GM18907 (cell line): Measurements from ENCODE around the gene GM2A.
"Not testable (repeated sequence)": the region's sequence is repeated elsewhere in the genome, so short reads cannot be mapped to it uniquely, and the experiment has no call there.

Experiments
- ATAC-seq: cut with Tn5 transposase; IDR thresholded peaks from one replicate; pipeline ENCODE4 v1.9.1; 2021; ENCODE audit warnings: mild to moderate bottlenecking, moderate library complexity; ENCODE audit not compliant: unreplicated experiment

GM2A gene

DNA sequence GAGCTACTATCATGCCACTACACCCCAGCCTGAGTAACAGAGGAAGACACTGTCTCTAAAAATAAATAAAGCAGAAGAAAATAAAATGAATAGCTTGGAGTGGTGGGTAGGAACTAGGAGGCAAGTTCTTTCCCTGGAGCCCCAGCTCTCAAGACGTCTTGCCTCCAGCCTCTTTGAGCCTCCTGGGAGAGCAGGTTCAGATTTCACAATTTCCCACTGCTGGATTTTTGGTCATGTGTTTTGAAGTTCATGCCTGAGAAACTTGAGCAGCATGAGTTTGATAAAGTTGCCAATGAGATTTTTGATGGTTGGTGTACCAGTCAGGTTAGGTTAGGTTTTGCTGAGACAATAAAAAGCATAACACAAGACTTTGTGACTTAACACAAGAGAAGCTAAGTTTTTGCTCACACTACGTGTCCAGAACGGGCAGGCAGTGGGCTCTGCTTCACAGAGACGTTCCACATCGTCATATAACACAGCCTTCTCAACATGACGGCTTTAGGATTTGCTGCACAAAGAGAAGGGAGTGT, 25.0 kb upstream of the GM2A start:
- ATAC-seq, result no peak

DNA sequence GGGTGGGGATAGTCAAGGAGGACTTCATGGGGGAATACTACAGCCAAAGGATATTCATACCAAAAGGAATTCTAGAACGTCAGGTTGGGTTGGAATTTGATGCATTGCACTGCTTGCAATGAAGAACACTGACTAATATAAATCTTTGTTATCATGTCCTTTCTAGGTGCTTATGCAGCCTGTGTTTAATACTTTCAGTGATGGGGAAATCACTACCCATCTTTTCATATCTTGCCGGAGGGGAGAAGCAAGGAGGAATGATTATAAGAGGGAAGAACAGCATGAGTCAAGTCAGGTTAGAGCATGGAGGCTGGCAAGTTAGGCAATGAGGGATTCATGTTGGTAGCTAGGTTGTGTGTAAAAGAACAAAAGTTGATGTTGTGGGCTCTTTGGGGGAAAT, 24.0 kb upstream of the GM2A start:
- no peak for ATAC-seq

DNA sequence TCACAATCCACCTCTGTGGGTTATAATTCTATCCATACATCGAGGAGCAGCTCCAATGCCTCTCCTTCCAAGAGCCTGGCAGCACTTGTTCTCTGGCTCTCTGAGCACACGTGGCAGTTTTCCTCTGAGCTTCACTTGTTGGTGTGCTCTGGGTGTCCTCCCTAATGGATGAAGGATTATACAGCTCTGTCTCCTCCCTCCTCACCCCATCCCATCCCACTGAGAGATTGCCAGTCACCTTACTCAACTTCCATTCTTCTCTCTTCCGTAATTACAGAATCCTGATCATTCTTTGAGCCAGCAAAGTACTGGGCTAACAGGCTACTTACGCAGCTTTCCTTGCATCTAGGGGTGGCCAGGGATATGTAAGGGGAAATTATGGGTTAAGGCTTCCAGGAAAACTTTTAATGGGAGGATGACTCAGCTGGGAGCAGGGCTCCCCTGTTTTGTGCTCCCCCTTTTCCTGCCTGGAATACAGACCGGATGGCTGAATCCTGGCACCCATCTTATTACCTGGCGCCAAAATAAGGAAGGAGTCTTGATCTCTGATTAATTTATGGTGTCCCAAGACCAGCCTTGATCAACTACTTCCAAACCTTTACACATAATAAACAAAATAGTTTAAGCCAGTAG, 22.8 kb upstream of the GM2A start:
- no peak for ATAC-seq

DNA sequence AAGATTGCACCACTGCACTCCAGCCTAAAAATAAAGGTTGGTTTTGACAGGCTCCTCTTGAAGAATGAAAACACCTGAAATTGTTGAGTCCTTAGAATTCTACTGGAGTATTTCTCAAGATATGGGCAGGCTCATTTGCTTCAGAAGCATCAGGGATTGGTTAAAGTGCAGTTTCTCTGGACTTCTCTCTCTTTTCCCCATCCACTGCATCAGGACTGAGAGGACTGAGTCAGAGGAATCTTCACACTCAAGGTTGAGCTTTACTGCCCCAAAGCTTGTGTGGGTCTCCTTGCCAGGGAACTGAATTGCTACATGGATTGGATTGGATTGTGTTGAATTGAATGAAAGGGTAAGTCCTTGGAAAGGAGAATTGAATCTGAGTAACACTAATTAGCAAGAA, 21.6 kb upstream of the GM2A start:
- ATAC-seq, result no peak

DNA sequence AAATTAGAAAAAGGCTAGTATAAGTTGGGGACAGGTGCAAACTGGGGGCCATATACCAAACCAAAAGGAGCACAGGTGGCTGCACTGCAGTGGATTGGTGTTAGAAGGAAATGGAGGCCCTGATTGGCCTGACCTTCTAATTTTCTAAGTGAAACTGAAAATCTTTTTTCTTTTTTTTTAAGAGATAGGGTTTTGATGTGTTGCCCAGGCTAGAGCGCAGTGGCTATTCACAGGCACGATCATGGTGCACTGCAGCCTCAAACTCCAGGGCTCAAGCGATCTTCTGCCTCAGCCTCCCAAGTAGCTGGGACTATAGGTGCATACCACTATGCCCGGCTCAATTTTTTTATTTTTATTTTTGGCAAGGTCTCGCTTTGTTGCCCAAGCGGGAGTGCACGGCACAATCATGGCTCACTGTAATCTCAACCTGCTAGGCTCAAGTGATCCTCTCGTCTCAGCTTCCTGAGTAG, 19.3 kb upstream of the GM2A start:
- peak; percentile 60 for ATAC-seq

DNA sequence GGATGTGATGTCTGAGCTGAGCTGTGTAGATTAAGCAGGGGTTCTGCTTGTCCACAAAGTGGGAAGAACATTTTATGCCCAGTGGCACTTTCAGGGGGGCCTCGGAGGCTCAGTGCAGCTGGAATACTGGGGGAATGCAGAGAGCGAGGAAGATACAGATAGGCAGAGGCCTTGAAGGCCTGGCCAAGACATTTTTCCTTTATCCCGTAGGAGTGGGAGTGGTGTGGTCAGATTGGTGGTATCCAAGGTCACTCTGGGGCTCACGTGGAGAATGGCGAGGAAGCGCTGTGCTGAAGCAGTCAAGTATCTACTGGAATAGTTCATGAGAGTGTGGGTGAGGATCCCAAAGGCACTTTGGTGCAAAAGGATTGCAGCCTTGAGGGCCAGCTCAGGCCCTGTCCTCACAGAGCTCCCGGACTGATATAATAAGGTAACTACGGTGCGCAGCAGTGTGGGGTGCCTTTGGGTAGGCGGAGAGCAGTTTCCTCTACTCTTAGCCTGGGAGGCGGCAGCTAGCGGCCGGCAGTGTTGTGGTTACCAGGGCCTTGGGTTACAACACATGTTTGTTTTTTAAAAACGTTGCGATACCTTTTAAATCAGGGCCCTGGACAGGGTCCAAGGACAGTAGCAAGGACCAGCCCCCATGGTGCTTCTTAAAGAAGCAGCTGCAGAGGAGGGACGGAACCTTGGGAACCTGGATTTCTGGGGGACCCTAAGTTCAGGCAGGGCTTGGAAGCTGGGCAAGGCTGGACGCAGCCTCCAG, 18.3 kb upstream of the GM2A start:
- peak; percentile 64 for ATAC-seq

DNA sequence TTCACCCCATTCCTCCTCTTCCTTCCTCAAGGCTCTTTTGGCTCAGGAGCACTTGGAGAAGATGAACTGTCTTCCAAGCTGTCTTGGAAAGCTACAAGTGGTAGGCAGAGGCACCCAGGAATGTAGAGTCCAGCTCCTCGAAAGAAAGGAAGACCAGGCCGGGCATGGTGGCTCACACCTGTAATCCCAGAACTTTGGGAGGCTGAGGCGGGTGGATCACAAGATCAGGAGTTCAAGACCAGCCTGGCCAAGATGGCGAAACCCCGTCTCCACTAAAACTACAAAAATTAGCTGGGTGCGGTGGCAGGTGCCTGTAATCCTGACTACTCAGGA, 17.8 kb upstream of the GM2A start:
- ATAC-seq, result not testable (repeated sequence)

DNA sequence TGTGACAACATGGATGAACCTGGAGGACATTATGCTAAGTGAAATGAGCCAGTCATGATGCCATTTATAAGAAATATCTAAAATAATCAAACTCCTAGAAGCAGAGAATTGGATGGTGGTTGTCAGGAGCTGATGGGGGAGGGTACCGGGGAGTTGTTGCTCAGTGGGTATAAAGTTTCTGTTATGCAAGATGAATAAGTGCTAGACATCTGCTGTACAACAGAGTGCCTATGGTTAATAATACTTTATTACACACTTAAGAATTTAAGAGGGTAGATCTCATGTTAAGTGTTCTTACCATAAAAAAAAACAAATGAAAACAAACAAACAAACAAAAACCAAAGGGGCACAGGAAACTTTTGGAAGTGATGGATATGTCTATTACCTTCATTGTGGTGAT, 16.1 kb upstream of the GM2A start:
- ATAC-seq, result no peak

DNA sequence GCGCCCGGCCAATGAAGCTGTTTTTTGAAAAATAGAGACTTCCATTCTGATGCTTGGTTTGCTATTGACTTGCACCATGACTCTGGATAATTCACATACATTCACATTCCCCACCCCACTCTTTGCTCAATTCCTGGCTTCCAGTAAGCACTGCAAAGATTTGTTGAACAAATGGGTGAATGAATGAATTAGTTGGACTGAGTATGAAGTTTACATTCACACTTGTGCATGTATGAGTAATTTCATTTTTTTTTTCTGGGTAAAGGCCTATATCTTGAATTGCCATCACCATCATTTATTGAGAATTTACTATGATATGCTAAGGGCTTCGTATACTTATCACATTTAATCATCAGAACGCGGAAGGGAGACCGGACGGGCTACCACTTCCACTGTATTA, 15.3 kb upstream of the GM2A start:
- no peak for ATAC-seq

DNA sequence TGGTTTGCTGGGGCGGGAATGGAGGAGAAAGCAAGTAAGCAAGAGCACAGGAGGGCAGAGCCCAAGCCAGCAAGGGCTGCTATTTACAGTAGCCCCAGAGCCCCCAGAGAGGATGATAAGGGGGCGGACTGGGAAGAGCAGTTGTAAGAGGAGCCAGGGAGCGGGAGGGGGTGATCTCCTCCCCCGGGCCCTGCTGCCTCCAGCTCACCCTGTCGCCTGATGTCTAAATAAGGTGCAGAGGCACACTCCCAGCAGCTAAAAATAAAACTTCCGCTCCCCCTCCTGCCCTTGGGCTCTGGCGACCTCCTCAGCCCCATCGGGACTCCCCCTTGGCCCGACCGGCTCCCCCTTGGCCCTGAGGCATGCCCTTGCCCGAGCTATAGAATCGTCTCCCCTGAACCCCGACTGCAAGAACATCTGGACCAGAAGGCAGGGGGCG, 14.7 kb upstream of the GM2A start:
- peak; percentile 62 for ATAC-seq

DNA sequence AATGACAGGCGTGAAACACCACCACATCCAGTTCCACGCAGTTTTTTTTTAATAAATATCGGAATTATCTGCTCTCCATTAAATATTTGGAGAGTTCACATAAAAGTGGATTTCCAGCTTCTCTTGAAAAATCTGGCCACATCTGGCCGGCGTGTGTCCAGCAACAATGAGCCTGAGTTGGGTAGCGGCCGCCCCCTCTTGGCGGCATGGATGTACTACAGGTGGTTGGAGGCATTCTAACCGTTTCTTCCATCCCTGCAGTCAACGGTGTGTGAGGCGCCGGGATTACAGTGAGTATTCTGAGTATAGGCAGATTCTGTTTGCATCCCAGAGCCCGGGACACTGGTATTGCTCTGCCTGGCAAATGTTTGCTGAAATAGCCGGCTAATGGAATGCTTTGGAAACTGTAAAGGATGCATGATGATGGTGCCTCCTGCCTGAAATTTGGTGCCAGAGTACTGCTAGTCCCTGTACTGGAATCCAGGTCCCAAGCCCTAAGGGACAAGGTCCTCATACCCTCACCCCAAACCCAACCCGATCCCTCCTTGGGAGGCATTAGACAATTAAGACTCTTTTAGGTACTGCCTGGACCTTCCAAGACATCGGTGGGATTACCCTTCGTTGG, 13.6 kb upstream of the GM2A start:
- peak; percentile 51 for ATAC-seq

DNA sequence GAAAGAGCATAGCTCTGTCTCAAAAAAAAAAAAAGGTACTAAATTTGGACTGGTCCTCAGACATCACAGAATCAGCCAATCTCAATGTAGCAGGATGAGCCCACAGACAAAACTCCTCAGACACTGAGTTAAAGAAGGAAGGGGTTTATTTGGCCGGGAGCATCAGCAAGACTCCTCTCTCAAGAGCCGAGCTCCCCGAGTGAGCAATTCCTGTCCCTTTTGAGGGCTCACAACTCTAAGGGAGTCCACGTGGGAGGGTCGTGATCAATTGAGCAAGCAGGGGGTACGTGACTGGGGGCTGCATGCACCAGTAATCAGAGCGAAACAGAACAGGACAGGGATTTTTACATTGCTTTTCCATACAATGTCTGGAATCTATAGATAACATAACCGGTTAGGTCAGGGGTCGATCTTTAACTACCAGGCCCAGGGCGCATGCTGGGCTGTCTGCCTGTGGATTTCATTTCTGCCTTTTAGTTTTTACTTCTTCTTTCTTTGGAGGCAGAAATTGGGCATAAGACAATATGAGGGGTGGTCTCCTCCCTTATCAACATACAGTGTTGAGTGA, 12.6 kb upstream of the GM2A start:
- not testable (repeated sequence) for ATAC-seq

DNA sequence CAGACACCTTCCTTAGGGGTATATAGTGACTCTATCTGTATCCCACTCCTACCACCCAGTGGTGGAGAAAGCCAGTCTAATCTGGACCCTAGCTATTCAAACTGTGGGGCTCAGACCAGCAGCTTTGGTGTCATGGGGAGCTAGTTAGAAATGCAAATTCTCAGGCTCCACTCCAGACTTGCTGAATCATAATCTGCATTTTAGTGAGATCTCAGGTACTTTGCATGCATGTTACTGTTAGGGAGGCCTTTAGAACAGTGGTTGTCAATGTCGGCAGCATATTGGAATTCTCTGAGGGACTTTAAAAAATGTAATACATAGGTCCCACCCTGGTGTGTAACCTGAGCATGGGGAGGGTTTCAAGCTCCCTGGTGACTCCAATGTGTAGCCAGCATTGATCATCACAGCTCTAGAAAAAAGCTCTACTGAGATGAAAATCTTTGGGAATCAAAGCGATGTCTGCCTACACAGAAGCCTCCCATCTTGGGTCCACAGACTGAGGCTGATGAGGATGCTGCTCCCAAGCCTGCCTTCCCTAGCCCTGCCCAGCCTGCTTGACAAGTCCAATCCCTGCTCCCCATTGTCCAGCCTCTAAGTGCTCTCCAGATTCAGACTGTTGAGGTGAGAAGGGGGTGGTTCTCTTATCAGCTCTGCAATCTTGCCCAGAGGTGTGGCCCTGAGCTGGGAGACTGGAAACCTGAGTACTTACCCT, 11.9 kb upstream of the GM2A start:
- ATAC-seq, result no peak

DNA sequence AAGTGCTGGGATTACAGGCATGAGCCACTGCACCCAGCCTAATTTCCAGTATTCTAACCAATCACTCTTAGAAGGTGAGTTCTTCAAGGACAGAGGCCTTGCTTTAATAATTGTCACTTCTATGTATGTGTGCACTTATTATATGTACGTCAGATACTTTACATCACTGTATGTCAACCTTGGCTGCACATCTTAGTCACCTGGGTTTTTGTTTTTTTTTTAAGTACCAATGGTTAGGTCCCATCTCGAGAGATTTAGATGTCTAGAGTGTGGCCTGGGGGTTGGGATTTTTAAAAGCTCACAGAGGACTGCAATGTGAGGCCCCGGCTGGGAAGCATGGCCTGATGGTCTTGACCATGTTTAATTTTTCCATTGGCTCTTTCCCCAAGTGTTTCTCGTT, 9.9 kb upstream of the GM2A start:
- no peak for ATAC-seq

DNA sequence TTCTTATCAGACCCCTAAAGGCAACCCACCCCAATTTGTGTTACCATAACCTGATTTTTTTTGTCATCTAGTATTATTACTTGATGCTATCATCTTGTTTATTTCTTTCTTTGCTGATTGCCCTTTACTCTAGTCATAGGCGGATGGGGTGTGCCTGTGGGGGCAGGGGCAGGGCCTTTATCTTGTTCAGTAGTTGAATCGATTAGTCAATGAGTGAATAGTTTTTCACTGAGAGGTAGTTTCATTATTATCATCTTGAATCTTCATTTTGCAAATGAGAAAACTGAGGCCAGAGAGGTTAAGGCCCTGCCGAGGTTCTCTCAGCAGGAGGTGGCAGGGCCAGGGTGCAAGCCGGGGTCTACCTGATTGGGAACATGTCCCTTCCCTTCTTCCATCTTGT, 9.4 kb upstream of the GM2A start:
- ATAC-seq, result no peak

DNA sequence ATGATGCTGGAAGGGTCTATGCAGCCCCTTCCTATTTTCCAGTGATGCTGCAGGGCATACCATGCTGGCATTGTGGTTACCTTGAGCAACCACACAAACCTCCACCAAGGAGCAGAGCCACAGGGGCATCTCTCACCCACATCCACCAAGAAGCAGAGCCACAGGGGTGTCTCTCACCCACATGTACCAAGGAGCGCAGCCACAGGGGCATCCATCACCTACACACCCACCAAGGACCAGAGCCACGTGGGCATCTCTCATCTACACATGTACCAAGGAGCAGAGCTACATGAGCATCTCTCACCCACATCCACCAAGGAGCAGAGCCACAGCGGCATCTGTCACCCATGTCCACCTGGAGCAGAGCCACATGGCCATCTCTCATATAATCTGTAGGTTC, 8.8 kb upstream of the GM2A start:
- ATAC-seq, result no peak

DNA sequence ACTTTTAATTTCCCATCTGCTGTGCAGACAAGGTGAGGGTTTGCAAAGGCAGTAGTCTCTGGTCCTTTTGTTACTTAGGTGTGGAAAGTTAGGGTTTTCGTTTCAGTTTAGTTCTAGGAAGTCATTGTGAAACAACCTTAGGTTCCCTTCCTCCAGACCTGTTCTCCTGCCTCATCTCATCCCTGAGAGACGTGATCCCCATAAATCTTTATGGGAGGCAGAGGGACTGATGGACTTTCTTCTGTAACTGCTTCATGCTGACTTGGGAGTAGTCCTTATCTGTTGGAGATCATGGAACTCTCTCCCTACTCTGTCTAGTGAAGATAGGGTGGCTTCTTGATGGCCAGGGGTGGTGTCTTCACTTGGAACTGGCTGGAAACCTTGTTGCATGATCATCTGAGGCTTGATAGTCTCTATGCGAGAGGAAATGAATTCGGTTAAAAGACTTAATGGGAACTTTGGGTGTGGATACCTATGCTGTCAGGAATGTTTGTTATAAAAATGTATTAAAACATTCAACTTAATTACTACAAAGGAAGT, 7.2 kb upstream of the GM2A start:
- ATAC-seq, result no peak

DNA sequence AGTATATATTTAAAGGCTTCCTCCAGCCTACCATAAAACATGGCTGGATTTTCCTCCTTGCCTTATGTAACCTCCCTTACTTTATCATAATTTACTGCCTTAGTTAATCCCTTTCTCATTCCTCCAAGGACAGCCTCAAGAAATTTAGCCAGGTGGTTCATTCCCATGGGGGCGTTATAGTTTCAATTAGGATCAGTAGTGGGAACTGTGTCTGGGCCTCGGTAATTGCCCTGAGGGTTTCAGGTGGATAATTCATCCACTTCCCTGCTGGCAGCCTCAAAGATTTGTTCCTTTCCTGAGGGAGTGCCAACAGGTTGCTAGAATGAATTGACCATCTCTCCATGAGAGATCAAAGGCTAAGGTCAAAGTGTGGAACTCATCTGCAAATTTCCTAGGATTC, 4.3 kb upstream of the GM2A start:
- no peak for ATAC-seq

DNA sequence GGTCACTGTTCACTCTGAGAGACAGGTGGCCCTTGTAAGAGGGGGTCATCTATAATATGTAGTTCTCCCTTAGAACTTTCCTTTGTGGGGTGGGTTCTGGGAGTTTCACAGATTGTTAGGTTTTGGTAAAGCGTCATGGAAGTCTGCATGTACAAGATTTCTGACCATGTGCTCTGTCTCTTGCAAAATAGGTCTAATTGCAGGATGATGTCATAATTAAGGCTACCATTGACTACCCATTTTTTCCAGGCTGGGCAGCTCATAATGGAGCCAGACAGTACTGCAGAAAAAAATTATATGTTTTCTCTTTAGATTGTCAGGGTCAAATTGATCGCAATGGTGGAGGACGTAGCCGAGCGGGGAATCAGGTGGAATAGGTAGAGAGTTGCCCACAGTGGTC, 3.7 kb upstream of the GM2A start:
- ATAC-seq, result no peak

DNA sequence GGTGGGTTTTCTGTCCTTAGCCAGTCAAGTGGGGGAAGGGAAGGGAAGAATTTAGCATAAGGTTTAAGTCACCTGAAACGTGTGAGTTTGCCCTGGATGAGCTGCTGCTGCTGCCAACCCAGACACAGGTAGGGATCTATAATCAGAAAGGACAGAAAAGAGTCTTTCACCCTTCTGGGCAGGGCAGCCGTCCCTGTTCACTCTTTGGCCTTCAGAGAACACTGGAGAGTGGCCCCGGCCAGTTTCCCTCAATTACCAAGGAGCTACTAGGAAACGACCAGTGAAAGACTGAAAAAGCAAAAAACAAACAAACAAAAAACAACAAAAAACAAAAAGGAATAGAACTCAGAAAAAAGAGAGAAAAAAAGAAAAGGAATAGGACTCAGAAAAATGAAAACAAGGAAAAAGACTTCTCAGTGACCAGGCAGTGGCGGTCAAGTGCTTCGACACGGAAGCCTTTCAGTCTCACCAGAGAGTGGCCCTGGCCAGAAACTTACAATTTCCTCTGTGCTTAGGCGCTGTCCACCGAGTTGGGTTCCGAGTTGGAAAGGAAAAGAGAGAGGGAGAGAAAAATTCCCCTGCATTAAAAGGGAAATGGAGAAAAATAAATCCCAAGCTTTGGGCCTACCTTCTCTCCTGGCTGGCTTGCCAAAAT, 2.5 kb upstream of the GM2A start:
- no peak for ATAC-seq
